Left ventricle myocardium inferior (tissue), 1 donor: ENCODE measurements around the gene ECSCR. TPM values are rescaled to one million over a fixed set of nuclear protein-coding genes. Genes with fewer than 3 reads are reported as not detected.
"Not testable (repeated sequence)": the region's sequence is repeated elsewhere in the genome, so short reads cannot be mapped to it uniquely, and the experiment has no call there.

ENCODE experiments used
- DNase-seq: peaks from one replicate; pipeline ENCODE4 v3.0.0-alpha.2; 2020
- H3K27ac ChIP-seq: fragments of 200-600 bp; replicated peaks from 2 replicates; pipeline ENCODE4 v1.8.0; 2021
- H3K27me3 ChIP-seq: fragments of 200-600 bp; 2 replicates; pipeline ENCODE4 v1.8.0; 2021; ENCODE audit warnings: low read depth
- H3K36me3 ChIP-seq: fragments of 200-600 bp; 2 replicates; pipeline ENCODE4 v1.8.0; 2021
- H3K4me1 ChIP-seq: fragments of 200-600 bp; 2 replicates; pipeline ENCODE4 v1.8.0; 2021
- H3K4me3 ChIP-seq: fragments of 200-600 bp; 2 replicates; pipeline ENCODE4 v1.8.0; 2021; ENCODE audit warnings: mild to moderate bottlenecking, moderate library complexity
- H3K9me3 ChIP-seq: fragments of 200-600 bp; replicated peaks from 2 replicates; pipeline ENCODE4 v1.8.0; 2021
- CTCF ChIP-seq: fragments of 200-600 bp; IDR thresholded peaks from 2 replicates; pipeline ENCODE4 v1.8.0; 2021; ENCODE audit warnings: antibody characterized with exemption, mild to moderate bottlenecking, borderline replicate concordance
- intact Hi-C: fragments of 100-400 bp; cut with micrococcal nuclease; formaldehyde crosslinking; loops from one replicate; pipeline ENCODE4 v1.11.0; 2022
- total RNA-seq: library from RNA; stranded (reverse); fragmentation: NEBNext Ultra II Directional; extraction: Animal tissue kit (Norgen Biotek cat#: 25700); gene quantifications from one replicate; pipeline ENCODE4 v1.2.1, GENCODE V29; 2021
- donor health status: DM: no; HTN: yes; CAD: no; lungs with severe emphysema.

The ECSCR gene
- total RNA-seq, 1 donor from 2014 or later = 20.9 TPM

DNA sequence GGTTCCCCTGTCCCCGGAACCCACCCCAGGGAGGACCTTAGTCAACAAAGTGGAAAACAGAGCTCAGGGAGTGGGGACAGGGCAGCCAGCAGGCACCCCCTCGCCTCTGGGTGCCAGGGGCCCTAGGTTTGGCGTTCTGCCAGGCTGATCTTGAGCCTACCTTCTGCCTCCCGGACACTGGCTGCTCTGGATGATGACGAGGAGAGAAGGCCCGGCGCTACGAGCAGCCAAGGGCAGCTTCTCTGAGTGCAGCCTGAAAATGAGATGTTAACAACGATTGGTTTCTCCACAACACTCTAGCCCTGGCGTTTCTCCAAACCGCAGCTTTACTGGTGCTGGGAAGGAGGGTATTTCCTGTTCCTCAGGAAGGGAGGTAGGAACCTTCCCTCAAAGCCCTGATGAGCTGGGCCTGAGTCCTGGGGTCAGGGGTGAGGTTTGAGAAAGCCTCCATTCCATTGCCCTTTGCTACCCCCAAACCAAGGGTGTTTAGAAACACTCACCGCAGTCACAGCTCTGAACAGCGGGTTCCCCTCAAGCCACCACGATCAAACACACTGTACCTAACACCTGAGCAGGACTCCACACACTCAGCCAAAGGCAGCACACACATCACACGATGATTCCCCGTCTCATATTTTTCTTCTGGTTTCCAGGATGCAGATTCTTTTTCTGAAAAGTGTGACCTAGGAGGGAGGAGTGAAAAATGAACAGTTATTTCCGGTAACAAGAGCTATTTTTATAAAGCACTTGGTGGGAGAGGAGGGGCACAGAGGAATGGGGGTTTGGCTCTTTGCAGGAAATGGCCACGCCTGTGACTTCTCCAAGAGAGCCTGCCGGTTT, 19.7 kb upstream of the ECSCR start, which contains the start of gene STING1:
TSS of gene STING1 (minus strand) at position 709 of the 840 bp plus-strand sequence. CDS start 1,054 bp downstream, outside the sequence.
- no peaks in the 10 kb centered on the region for H3K27me3 ChIP-seq
- H3K4me3 ChIP-seq = peak within 1 kb of the TSS; percentile 73
- DNase-seq = peak; percentile 80
- peak within 1 kb of the TSS; percentile 95 for H3K27ac ChIP-seq
- intact Hi-C loops = no loop called here
- H3K4me1 ChIP-seq = peaks cover 68% of the 10 kb centered on the region
- no peaks in the 10 kb centered on the region for H3K9me3 ChIP-seq
- peaks cover 31% of the 10 kb centered on the region for H3K36me3 ChIP-seq
- TF ChIP-seq CTCF = no peak

DNA sequence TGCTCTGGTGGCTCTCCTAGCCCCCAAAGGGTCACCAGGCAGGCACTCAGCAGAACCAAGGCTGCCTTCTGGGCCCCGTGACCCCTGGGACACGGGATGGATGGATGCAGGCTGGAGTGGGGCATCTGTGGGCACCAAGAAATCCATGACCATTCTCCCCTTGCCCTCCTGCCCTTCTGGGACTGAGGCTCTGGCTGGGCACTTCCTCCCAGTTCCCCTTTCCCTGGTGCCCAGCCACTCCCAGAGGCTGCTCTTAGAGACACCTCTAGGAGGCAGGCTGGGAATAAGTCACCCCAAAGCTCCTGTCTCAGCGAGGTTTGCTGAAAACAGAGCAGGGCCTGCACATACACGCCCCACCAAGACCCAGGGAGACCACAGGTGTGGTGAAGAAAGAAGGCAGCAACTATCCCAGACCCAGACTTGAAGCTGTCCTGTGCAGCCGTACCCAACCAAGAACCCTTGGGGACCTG, 19.1 kb upstream of the ECSCR start:
- H3K9me3 ChIP-seq = no peaks in the 10 kb centered on the region
- peak overlapping the region; percentile 73 for H3K4me3 ChIP-seq
- H3K27ac ChIP-seq = peak overlapping the region; percentile 95
- intact Hi-C loops = no loop called here
- no peaks in the 10 kb centered on the region for H3K27me3 ChIP-seq
- TF ChIP-seq CTCF = no peak
- peaks cover 38% of the 10 kb centered on the region for H3K36me3 ChIP-seq
- peaks cover 68% of the 10 kb centered on the region for H3K4me1 ChIP-seq
- peak; percentile 39 for DNase-seq

DNA sequence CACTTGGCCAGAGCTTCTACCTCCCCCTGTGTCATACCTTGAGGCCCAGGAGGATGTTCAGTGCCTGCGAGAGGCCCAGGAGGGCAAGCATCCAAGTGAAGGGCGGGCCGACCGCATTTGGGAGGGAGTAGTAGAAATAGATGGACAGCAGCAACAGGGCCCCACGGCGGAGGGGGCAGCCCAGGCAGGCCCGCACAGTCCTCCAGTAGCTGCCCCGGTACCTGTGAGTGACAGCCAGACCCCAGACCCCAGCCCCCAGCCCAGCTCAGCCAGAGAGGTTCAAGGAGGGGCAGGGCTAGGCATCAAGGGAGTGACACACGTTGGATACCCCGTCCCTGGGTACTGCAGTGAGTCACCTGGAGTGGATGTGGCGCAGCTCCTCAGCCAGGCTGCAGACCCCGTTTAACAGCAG, 18.6 kb upstream of the ECSCR start:
- H3K36me3 ChIP-seq = peaks cover 43% of the 10 kb centered on the region
- DNase-seq = peak; percentile 41
- intact Hi-C loops = no loop called here
- H3K27me3 ChIP-seq = no peaks in the 10 kb centered on the region
- no peaks in the 10 kb centered on the region for H3K9me3 ChIP-seq
- peak overlapping the region; percentile 73 for H3K4me3 ChIP-seq
- peak overlapping the region; percentile 95 for H3K27ac ChIP-seq
- no peak for TF ChIP-seq CTCF
- H3K4me1 ChIP-seq = peaks cover 68% of the 10 kb centered on the region

- H3K4me3 ChIP-seq, DNase-seq, H3K9me3 ChIP-seq, intact Hi-C loops, H3K27me3 ChIP-seq: not testable (repeated sequence)
- Histone ChIP-seq H3K27ac (peak overlapping the region; percentile 30), H3K4me1 (peaks cover 76% of the 10 kb centered on the region), H3K36me3 (peaks cover 49% of the 10 kb centered on the region)
Measured at GRCh38 chr5:139479729-139480128, 17.2 kb upstream of the ECSCR start.

GRCh38 chr5:139478657-139479423, 16.3 kb upstream of the ECSCR start:
- peaks cover 49% of the 10 kb centered on the region for H3K36me3 ChIP-seq
- H3K27ac ChIP-seq = peak overlapping the region; percentile 48
- DNase-seq, intact Hi-C loops, H3K4me3 ChIP-seq, H3K27me3 ChIP-seq, H3K9me3 ChIP-seq: not testable (repeated sequence)
- peaks cover 76% of the 10 kb centered on the region for H3K4me1 ChIP-seq

- no peak for DNase-seq
- Histone ChIP-seq H3K4me1 (peaks cover 61% of the 10 kb centered on the region), H3K36me3 (peaks cover 49% of the 10 kb centered on the region), H3K4me3 (no peak overlapping the region), H3K9me3 (no peaks in the 10 kb centered on the region), H3K27me3 (no peaks in the 10 kb centered on the region), H3K27ac (peak overlapping the region; percentile 78)
- intact Hi-C loops = no loop called here
- no peak for TF ChIP-seq CTCF
Measured at GRCh38 chr5:139475865-139476617, 13.5 kb upstream of the ECSCR start.
